Measurements from ENCODE around the gene CYP3A7. TPM values are rescaled to one million over a fixed set of nuclear protein-coding genes. Genes with fewer than 3 reads are reported as not detected.
A peak's percentile ranks its signal among the peaks of the same experiment; 100 is the strongest.
"Not testable (repeated sequence)": the region's sequence is repeated elsewhere in the genome, so short reads cannot be mapped to it uniquely, and the experiment has no call there.

The CYP3A7 gene
- total and polyA plus RNA-seq, 9 of the 15 experiments (the other 6 are each of a cell fraction or from before 2014, with no cell fraction given): 0.20 TPM; not detected in 8

DNA sequence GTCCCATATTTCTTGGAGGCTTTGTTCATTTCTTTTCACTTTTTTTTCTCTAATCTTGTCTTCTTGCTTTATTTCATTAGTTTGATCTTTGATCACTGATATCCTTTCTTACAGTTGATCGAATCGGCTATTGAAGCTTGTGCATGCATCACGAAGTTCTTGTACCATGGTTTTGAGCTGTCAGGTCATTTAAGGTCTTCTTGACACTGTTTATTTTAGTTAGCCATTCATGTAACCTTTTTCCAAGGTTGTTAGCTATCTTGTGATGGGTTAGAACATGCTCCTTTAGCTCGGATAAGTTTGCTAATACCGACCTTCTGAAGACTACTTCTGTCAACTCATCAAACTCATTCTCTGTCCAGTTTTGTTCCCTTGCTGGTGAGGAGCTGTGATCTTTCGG lies 42.4 kb downstream of the CYP3A7 start:
- ATAC-seq; H4K20me1 ChIP-seq (replicated peaks; ENCODE audit: control insufficient read depth, insufficient read depth, low read length); H3K27me3 ChIP-seq (ENCODE audit: control insufficient read depth in 2 of 2, insufficient read depth in 2 of 2, low read length in 2 of 2); H3K9me1 ChIP-seq (ENCODE audit: control insufficient read depth, insufficient read depth, low read length); H3K9me3 ChIP-seq (replicated peaks; ENCODE audit: control insufficient read depth, insufficient read depth, low read depth, low read length); H3K4me2 ChIP-seq (ENCODE audit: insufficient read depth, low read length); H3K4me3 ChIP-seq; in situ Hi-C loops (cut with MboI); FAIRE-seq; BruUV-seq (replicated peaks); DNase-seq (ENCODE audit: extremely low read depth in 1 of 4, low spot score in 3 of 4); CTCF ChIA-PET (ENCODE audit: low intra/inter-chr PET ratio); H3K27ac ChIP-seq (ENCODE audit: extremely low read depth, low read depth, low read length); H3K79me2 ChIP-seq (ENCODE audit: control insufficient read depth, insufficient read depth, low read length); H3K36me3 ChIP-seq (ENCODE audit: control insufficient read depth, insufficient read depth, low read length): not testable (repeated sequence)
- POLR2A ChIA-PET: interaction anchor here (0.6 to 4.6 kb wide), 5 partner anchors 10 to 213 kb away, joined by 3 to 26 read pairs (median 5); partner anchors contain the start of gene CYP3A5
- Histone ChIP-seq H3K9ac (ENCODE audit: insufficient read depth in 1 of 2, low read depth in 2 of 2, low read length in 2 of 2) (0 out of 4 replicates have a peak overlapping the region, but pooled peaks of 1 of the 2 experiments have one; percentile 41), H2AFZ (ENCODE audit: low read depth, low read length) (peak overlapping the region; percentile 82), H3K4me1 (replicated peaks in 1 of 2; ENCODE audit: control insufficient read depth in 2 of 2, insufficient read depth in 2 of 2, low read length in 2 of 2) (peaks cover 14 to 32% of the 10 kb centered on the region in 2 experiments)
- intact Hi-C loops (cut with micrococcal nuclease): loop anchor here (2.0 kb wide), 1 partner anchor 14 kb away; the partner anchor contains the start of gene CYP3A5
- peak; percentile 28; the same call in 1 of the 2 replicates for TF ChIP-seq ZNF316 (IDR thresholded peaks at IDR 0.05)
- WGBS (ENCODE audit: insufficient coverage, low coverage, missing lambda C conversion rate): 64% methylated on average over 6 of the region's 6 CpGs

GRCh38 chr7:99691658-99692057 lies 43.3 kb downstream of the CYP3A7 start:
- ATAC-seq; H3K27me3 ChIP-seq (ENCODE audit: control insufficient read depth in 2 of 2, insufficient read depth in 2 of 2, low read length in 2 of 2); H3K9me1 ChIP-seq (ENCODE audit: control insufficient read depth, insufficient read depth, low read length); DNase-seq (ENCODE audit: extremely low read depth in 1 of 4, low spot score in 3 of 4); H3K36me3 ChIP-seq (ENCODE audit: control insufficient read depth, insufficient read depth, low read length); in situ Hi-C loops (cut with MboI); H3K9me3 ChIP-seq (replicated peaks; ENCODE audit: control insufficient read depth, insufficient read depth, low read depth, low read length); H3K27ac ChIP-seq (ENCODE audit: extremely low read depth, low read depth, low read length); H3K79me2 ChIP-seq (ENCODE audit: control insufficient read depth, insufficient read depth, low read length); BruUV-seq (replicated peaks); FAIRE-seq; H3K4me2 ChIP-seq (ENCODE audit: insufficient read depth, low read length); CTCF ChIA-PET (ENCODE audit: low intra/inter-chr PET ratio); H4K20me1 ChIP-seq (replicated peaks; ENCODE audit: control insufficient read depth, insufficient read depth, low read length); H2AFZ ChIP-seq (ENCODE audit: low read depth, low read length); H3K9ac ChIP-seq (ENCODE audit: insufficient read depth in 1 of 2, low read depth in 2 of 2, low read length in 2 of 2); H3K4me3 ChIP-seq: not testable (repeated sequence)
- 82% methylated on average over 1 of the region's 1 CpG for WGBS (ENCODE audit: insufficient coverage, low coverage, missing lambda C conversion rate)
- H3K4me1 ChIP-seq (replicated peaks in 1 of 2; ENCODE audit: control insufficient read depth in 2 of 2, insufficient read depth in 2 of 2, low read length in 2 of 2): peaks cover 14 to 32% of the 10 kb centered on the region in 2 experiments
- TF ChIP-seq ZNF507 (tag; conservative IDR thresholded peaks at IDR 0.05) (peak; percentile 98), TRIM28 (IDR thresholded peaks at IDR 0.05) (peak; percentile 43; the same call in 1 of the 2 replicates), ZNF354B (CRISPR knock-in tag; IDR thresholded peaks at IDR 0.05) (0 out of 2 replicates have a peak, but pooled peaks have one; percentile 58)
- POLR2A ChIA-PET: interaction anchor here (4.6 kb wide), 1 partner anchor 12 kb away, joined by 26 read pairs; the partner anchor contains the start of gene CYP3A5
- intact Hi-C loops (cut with micrococcal nuclease): loop anchor here (2.0 kb wide), 1 partner anchor 13 kb away; the partner anchor contains the start of gene CYP3A5
